IMR-90 (cell line): ENCODE results near the gene CYP4F8. TPM values are rescaled to one million over a fixed set of nuclear protein-coding genes. Genes with fewer than 3 reads are reported as not detected.

ENCODE experiments used
- ATAC-seq: fragments of 200-7000 bp; cut with Tn5 transposase; 2 replicates; pipeline ENCODE4 v1.9.1; 2020; ENCODE audit warnings: low read depth, mild to moderate bottlenecking, moderate library complexity
- BruUV-seq: library from RNA; stranded (reverse); fragments of 400-500 nt; replicated peaks from 2 replicates; lab custom pipeline; 2021; lab: Mats Ljungman, UMichigan
- CTCF ChIA-PET: fragments of 300-600 bp; formaldehyde crosslinking; extraction: SDS; loops from one replicate; lab custom pipeline; 2021; ENCODE audit warnings: antibody characterized with exemption; lab: Yijun Ruan, JAX
- POLR2A ChIA-PET: fragments of 300-600 bp; sonication (Branson Sonifier 250); formaldehyde crosslinking; loops from one replicate; lab custom pipeline; 2022; ENCODE audit warnings: antibody characterized with exemption; ENCODE audit not compliant: unreplicated experiment; lab: Charles Lee
- DNase-seq: peaks from one replicate; pipeline ENCODE4 v3.0.0; 2013
- H2AFZ ChIP-seq: replicated peaks from 2 replicates; pipeline ENCODE3; 2013; ENCODE audit warnings: low read length, mild to moderate bottlenecking; ENCODE audit not compliant: poor library complexity
- H2AK5ac ChIP-seq: 2 replicates; pipeline ENCODE4 v1.6.1; 2013; ENCODE audit warnings: low read depth, low read length, inconsistent platforms
- H2AK9ac ChIP-seq: replicated peaks from 2 replicates; pipeline ENCODE3; 2013; ENCODE audit warnings: mild to moderate bottlenecking, low read depth, low read length, moderate library complexity; ENCODE audit not compliant: poor library complexity
- H2BK120ac ChIP-seq: 2 replicates; pipeline ENCODE4 v1.6.1; 2013; ENCODE audit warnings: low read depth, low read length, inconsistent platforms
- H2BK15ac ChIP-seq: 3 replicates; pipeline ENCODE4 v1.6.1; 2013; ENCODE audit warnings: low read depth, low read length, inconsistent platforms
- H2BK20ac ChIP-seq: 2 replicates; pipeline ENCODE4 v1.6.1; 2013; ENCODE audit warnings: low read depth, mild to moderate bottlenecking, inconsistent platforms, low read length, moderate library complexity
- H2BK5ac ChIP-seq: 2 replicates; pipeline ENCODE4 v1.6.1; 2013; ENCODE audit warnings: mild to moderate bottlenecking, low read depth, low read length, inconsistent platforms; ENCODE audit not compliant: poor library complexity, severe bottlenecking
- H3K14ac ChIP-seq: replicated peaks from 2 replicates; pipeline ENCODE4 v1.6.1; 2013; ENCODE audit warnings: low read depth, low read length, inconsistent platforms
- H3K18ac ChIP-seq: 2 replicates; pipeline ENCODE4 v1.6.1; 2013; ENCODE audit warnings: low read depth, low read length, control low read depth
- H3K23ac ChIP-seq: 2 replicates; pipeline ENCODE4 v1.6.1; 2013; ENCODE audit warnings: low read depth, low read length, inconsistent platforms
- H3K27ac ChIP-seq: 2 replicates; pipeline ENCODE4 v1.5.1; 2013; ENCODE audit warnings: mild to moderate bottlenecking, control low read depth, low read length; ENCODE audit not compliant: insufficient read depth
- H3K27me3 ChIP-seq: 2 replicates; pipeline ENCODE4 v1.6.1; 2013; ENCODE audit warnings: low read length; ENCODE audit not compliant: control insufficient read depth, insufficient read depth
- H3K36me3 ChIP-seq: 2 replicates; pipeline ENCODE4 v1.6.1; 2013; ENCODE audit warnings: low read length, mixed read lengths; ENCODE audit not compliant: control insufficient read depth, insufficient read depth
- H3K4ac ChIP-seq: 2 replicates; pipeline ENCODE4 v1.6.1; 2013; ENCODE audit warnings: low read depth, low read length, inconsistent platforms
- H3K4me1 ChIP-seq: 2 replicates; pipeline ENCODE4 v1.6.1; 2013; ENCODE audit warnings: low read length, mixed read lengths; ENCODE audit not compliant: control insufficient read depth, insufficient read depth
- H3K4me2 ChIP-seq: 2 replicates; pipeline ENCODE4 v1.6.1; 2013; ENCODE audit warnings: low read depth, mild to moderate bottlenecking, control low read depth, low read length, moderate library complexity
- H3K4me3 ChIP-seq: 2 replicates; pipeline ENCODE4 v1.5.1; 2013; ENCODE audit warnings: low read depth, mild to moderate bottlenecking, control low read depth, low read length, moderate library complexity; ENCODE audit not compliant: insufficient read depth
- H3K56ac ChIP-seq: 2 replicates; pipeline ENCODE4 v1.6.1; 2013; ENCODE audit warnings: low read length, inconsistent platforms; ENCODE audit not compliant: insufficient read depth; ENCODE audit errors: extremely low read depth
- H3K79me1 ChIP-seq, 2 experiments: 2 replicates each; pipeline ENCODE4 v1.6.1; 2013; ENCODE audit warnings: low read length in 2 of 2, inconsistent platforms in 1 of 2, low read depth in 1 of 2
- H3K9ac ChIP-seq: 2 replicates; pipeline ENCODE4 v1.6.1; 2013; ENCODE audit warnings: low read depth, low read length, control low read depth
- H3K9me1 ChIP-seq: 2 replicates; pipeline ENCODE4 v1.6.1; 2013; ENCODE audit warnings: low read length, inconsistent platforms; ENCODE audit not compliant: insufficient read depth
- H3K9me3 ChIP-seq: 2 replicates; pipeline ENCODE4 v1.6.1; 2013; ENCODE audit warnings: low read length; ENCODE audit not compliant: control insufficient read depth, insufficient read depth
- H4K20me1 ChIP-seq: 2 replicates; pipeline ENCODE4 v1.6.1; 2013; ENCODE audit warnings: low read length, inconsistent platforms; ENCODE audit not compliant: insufficient read depth
- H4K5ac ChIP-seq: 2 replicates; pipeline ENCODE4 v1.6.1; 2013; ENCODE audit warnings: mild to moderate bottlenecking, low read depth, low read length, control low read depth
- H4K8ac ChIP-seq, 2 experiments: 2 replicates each; pipeline ENCODE4 v1.6.1; 2013; ENCODE audit warnings: low read depth in 2 of 2, low read length in 2 of 2, control low read depth in 1 of 2, inconsistent platforms in 1 of 2
- H4K91ac ChIP-seq: 2 replicates; pipeline ENCODE4 v1.6.1; 2013; ENCODE audit warnings: low read depth, low read length, inconsistent platforms; ENCODE audit not compliant: insufficient read depth
- BHLHE40 ChIP-seq: fragments of 150-350 bp; IDR thresholded peaks from 2 replicates; pipeline ENCODE4 v1.6.1; 2016; ENCODE audit warnings: mild to moderate bottlenecking, low read depth, low read length
- SMC3 ChIP-seq: fragments of 150-350 bp; IDR thresholded peaks from 2 replicates; pipeline ENCODE4 v1.6.1; 2016; ENCODE audit warnings: low read depth, mild to moderate bottlenecking, antibody characterized with exemption, low read length, moderate library complexity
- WGBS, 2 experiments: methylation state at CpG; one replicate each; pipeline versions ENCODE4 v1.1.5 to v1.1.7; 2013; ENCODE audit warnings: missing lambda C conversion rate in 2 of 2; ENCODE audit not compliant: insufficient read length in 1 of 2; ENCODE audit errors: extremely low coverage in 2 of 2; 5-methylcytosine and 5-hydroxymethylcytosine counted together
- dilution Hi-C: fragments of 300-500 bp; cut with HindIII; formaldehyde crosslinking; loops from one replicate; pipeline ENCODE4 v1.14.3; 2018; ENCODE audit warnings: low sequenced_read_pairs; ENCODE audit not compliant: unreplicated experiment
- in situ Hi-C: fragments of 300-500 bp; cut with MboI; formaldehyde crosslinking; loops from 3 replicates; pipeline ENCODE4 v1.14.3; 2019; ENCODE audit warnings: low sequenced_read_pairs, inconsistent platforms, mixed read lengths
- intact Hi-C: fragments of 100-400 bp; cut with micrococcal nuclease; formaldehyde crosslinking; loops from 2 replicates; pipeline ENCODE4 v1.10.0; 2022
- polyA plus RNA-seq, 3 experiments: library from polyadenylated mRNA; depleted of rRNA; stranded (reverse); fragments of >200 nt; gene quantifications; 2 replicates each; pipeline ENCODE4 v1.2.3, GENCODE V29; 2012; ENCODE audit warnings: low replicate concordance in 1 of 3
- total RNA-seq: library from RNA; depleted of rRNA; stranded (reverse); fragments of >200 nt; gene quantifications from 2 replicates; pipeline ENCODE4 v1.2.3, GENCODE V29; 2012

Gene CYP4F8
- total and polyA plus RNA-seq, 2 of the 4 experiments (the other 2 are of a cell fraction) = not detected

GRCh38 chr19:15644066-15644741 lies 29.2 kb downstream of the CYP4F8 start:
- WGBS, 2 experiments = no CpG with 5 or more reads among the region's 3 CpGs
- in situ Hi-C loops = loop anchor here (25.0 kb wide), 2 partner anchors 543 to 768 kb away; partner anchors contain the start of genes AP1M1 and FAM32A

More at GRCh38 chr19:15644066-15644741, 29.2 kb downstream of the CYP4F8 start:
- peaks cover 37% of the 10 kb centered on the region for H3K9me3 ChIP-seq
- H2BK5ac ChIP-seq = no peak overlapping the region
- no peak overlapping the region for H2AK9ac ChIP-seq
- no peak overlapping the region for H3K9ac ChIP-seq
- intact Hi-C loops (no loop called here), dilution Hi-C loops (no loop called here)
- no peak overlapping the region for H3K23ac ChIP-seq
- no peak overlapping the region for H3K4ac ChIP-seq
- no peak overlapping the region for H3K18ac ChIP-seq
- no peak overlapping the region for H2AK5ac ChIP-seq
- H3K36me3 ChIP-seq = no peaks in the 10 kb centered on the region
- no peak overlapping the region for H2BK15ac ChIP-seq
- H4K20me1 ChIP-seq = no peaks in the 10 kb centered on the region
- no peak overlapping the region for H2AFZ ChIP-seq
- no peak overlapping the region for H3K4me3 ChIP-seq
- H3K9me1 ChIP-seq = no peaks in the 10 kb centered on the region
- DNase-seq (no peak), ATAC-seq (no peak)
- no peak overlapping the region for H2BK120ac ChIP-seq
- H3K56ac ChIP-seq = no peak overlapping the region
- no peak overlapping the region for H3K27ac ChIP-seq
- no peak overlapping the region for H4K8ac ChIP-seq
- TF ChIP-seq SMC3 (no peak), BHLHE40 (no peak)
- ChIA-PET POLR2A (no interaction called here), CTCF (no interaction called here)
- no peaks in the 10 kb centered on the region for H3K4me1 ChIP-seq
- H4K5ac ChIP-seq = no peak overlapping the region
- BruUV-seq = no TSS peak
- no peaks in the 10 kb centered on the region for H3K27me3 ChIP-seq
- no peak overlapping the region for H4K91ac ChIP-seq
- H3K14ac ChIP-seq = no peak overlapping the region
- no peak overlapping the region for H3K4me2 ChIP-seq
- H2BK20ac ChIP-seq = no peak overlapping the region
- no peaks in the 10 kb centered on the region for H3K79me1 ChIP-seq
